Medulla oblongata (tissue), 1 donor: ENCODE measurements around the gene TMEM107.
"Not testable (repeated sequence)": the region's sequence is repeated elsewhere in the genome, so short reads cannot be mapped to it uniquely, and the experiment has no call there.

ENCODE experiments used
- DNase-seq: peaks from one replicate; pipeline ENCODE4 v3.0.0-alpha.2; 2015; ENCODE audit errors: extremely low spot score

Gene TMEM107

GRCh38 chr17:8176197-8176940 is at the start of gene TMEM107:
TSS of gene TMEM107 (minus strand) at chr17:8176380. CDS start at chr17:8176286, 94 bp downstream.
- DNase-seq, result peak; percentile 86

- DNase-seq, result no peak
These were observed 49.0 kb upstream of the TMEM107 start for GRCh38 chr17:8224891-8225812.

DNA sequence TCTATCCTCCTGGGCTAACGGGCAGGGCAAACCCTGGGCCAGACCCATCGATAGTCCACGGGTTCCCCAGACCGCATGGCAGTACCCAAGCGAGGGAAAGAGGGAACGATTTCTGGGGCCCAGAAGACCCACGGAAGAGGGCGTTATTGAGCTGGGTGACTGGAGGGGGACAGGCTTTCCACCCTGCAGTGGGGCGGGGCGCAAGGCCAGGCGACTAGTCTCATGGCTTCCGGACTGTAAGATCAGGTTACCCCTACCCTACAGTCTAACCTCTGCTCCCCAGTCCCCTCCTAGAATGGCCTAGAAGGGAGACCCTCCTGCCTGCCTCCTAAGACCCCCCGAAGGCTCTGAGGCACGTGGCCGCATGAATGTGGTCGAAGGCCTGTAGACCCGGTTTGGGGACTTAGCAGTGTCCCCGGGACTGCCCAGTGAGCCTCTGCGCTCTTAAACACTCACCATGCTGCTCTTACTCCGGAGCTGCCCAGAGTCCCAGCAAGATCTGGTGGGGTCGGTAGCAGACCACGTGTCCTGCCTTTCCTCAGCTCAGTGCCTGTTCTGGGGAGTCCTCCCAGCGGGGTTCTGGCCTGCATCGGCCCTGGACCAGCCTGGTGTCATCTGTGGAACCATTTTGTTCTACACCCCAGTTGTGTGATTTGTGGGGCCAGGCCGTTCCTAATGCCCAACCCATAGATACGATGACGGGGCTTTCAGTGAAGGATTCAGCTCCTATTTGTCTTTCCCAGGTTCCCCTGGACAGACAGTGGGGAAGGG is 47.4 kb upstream of the TMEM107 start:
- DNase-seq, result peak; percentile 77

DNA sequence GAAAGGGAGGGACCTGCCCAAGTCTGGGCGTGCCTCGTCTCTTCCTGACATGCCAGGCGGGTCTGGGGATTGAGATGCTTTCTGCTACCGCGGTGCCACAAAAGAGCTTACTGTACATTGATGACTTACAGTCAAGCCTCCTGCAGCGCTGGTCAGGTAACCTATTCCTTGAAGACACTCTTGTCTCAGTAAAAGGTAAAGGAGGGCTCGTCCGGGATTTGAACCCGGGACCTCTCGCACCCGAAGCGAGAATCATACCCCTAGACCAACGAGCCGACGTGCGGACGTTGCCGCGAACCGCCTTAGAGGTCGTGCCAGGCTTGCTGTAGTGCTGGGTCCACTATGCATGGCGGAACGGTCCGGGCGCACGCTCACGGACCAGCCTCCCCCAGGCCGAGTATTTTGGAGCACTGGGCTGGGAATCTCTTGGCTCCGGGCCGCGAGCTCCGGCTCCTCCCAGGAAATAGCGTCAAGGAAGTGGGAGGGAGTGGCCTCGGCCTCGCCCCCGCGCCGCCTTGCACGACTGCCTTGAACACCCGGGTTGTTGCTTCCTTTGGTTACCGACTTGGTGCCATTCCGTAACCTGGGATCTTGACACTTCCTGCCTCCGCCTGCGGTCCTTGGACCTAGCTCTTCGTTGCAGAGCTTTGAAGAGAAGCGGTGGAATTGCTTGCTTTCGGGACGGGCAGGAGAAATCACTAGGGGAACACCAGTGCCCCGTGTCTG is 46.6 kb upstream of the TMEM107 start:
- peak; percentile 94 for DNase-seq

GRCh38 chr17:8222380-8222629 is 46.1 kb upstream of the TMEM107 start:
- DNase-seq, result no peak

DNA sequence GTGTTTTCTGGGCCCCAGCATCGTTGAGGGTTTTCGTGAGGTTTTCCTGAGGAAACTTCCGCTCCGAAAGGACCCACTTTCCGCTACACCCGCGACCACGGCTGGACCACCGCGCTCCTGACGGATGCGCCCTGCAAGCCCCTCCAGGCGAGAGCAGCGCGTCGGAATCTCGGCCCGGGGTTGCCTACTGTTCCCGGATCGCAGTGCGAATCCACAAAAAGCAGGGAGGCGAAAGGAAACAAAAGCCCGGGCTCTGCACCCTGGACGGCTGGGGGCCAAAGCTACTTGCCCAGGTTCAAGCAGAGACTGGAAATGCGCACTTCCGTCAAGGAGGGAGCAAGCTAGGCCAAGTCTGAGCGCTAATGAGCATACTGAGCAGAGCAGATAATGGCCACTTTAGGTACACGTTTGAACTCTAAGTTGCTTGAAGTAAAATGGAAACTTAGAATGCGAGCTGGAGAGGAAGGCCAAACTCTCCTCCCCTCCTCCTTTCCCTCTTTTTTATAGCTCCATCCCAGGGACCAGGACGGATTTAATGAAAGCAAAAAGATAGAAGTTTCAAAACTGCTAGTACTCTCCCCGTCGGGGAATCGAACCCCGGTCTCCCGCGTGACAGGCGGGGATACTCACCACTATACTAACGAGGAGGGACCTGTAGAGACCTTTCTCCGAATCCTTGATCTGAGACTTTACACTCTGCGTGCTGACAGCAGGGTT is 45.6 kb upstream of the TMEM107 start:
- DNase-seq, result peak; percentile 99

DNA sequence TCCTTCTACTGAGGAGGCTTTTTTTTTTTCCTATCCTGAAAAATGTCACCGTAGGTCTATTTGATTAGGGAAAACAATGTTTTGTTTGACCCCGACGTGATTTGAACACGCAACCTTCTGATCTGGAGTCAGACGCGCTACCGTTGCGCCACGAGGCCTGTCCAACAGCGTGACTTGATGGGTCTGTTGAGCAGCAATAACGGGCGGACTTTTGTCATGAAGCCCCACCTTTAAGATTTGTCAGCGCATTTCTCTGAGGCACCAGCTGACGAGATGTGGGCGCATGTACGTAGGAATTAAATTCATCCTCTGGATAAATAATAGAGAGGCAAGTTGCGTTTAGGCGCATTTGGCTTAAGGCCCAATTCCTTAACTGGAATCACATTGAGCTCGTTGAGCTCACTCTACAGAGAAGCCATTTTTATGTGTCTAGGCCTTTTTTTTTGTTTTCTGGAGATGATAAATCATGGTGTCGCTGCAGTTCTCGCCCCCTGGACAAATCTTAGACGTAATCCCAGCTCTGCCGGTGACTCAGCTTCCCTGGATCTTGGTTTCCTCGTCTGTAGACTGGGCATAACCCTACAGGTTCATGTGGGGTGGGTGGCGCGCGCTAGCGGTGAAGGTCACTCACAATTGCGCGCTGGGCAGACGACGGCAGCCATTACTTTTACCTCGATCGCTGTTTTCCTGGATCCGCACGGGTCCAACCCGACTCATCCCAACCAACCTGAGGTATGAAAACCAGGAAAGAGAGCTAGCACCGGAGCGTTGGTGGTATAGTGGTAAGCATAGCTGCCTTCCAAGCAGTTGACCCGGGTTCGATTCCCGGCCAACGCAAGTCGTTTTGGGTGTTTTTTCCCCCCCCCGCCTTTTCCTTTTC is 44.8 kb upstream of the TMEM107 start:
- peak; percentile 98 for DNase-seq

- DNase-seq, result not testable (repeated sequence)
These were observed 37.8 kb upstream of the TMEM107 start for GRCh38 chr17:8214000-8214399.

GRCh38 chr17:8212312-8213180 is 36.4 kb upstream of the TMEM107 start:
- DNase-seq, result no peak

DNA sequence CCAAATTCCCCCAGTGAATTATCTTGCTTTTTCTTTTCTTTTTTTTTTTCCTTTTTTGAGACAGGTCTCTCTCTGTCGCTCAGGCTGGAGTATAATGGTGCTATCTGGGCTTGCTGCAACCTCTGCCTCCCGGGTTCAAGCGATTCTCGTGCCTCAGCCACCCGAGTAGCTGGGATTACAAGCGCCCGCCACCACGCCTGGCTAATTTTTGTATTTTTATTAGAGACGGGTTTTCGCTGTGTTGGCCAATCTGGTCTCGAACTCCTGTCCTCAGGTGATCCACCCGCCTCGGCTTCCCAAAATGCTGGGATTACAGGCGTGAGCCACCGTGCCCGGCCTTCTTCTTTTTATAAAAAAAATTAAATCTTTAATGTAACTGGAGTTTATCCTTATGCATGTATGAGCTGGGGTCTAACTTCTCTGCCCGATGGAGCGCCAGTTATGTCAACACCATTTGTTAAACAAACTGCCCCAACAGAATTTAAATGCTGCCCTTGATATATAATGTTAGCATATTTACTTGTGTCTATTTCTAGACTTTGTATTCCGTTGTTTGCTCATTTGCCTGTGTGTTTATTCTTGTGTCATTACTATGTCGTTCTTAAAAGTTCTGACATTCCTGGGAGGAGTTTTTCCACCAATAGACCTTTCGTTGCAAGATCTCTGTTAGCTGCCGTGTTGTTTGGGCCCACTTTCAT is 34.7 kb upstream of the TMEM107 start:
- no peak for DNase-seq

DNA sequence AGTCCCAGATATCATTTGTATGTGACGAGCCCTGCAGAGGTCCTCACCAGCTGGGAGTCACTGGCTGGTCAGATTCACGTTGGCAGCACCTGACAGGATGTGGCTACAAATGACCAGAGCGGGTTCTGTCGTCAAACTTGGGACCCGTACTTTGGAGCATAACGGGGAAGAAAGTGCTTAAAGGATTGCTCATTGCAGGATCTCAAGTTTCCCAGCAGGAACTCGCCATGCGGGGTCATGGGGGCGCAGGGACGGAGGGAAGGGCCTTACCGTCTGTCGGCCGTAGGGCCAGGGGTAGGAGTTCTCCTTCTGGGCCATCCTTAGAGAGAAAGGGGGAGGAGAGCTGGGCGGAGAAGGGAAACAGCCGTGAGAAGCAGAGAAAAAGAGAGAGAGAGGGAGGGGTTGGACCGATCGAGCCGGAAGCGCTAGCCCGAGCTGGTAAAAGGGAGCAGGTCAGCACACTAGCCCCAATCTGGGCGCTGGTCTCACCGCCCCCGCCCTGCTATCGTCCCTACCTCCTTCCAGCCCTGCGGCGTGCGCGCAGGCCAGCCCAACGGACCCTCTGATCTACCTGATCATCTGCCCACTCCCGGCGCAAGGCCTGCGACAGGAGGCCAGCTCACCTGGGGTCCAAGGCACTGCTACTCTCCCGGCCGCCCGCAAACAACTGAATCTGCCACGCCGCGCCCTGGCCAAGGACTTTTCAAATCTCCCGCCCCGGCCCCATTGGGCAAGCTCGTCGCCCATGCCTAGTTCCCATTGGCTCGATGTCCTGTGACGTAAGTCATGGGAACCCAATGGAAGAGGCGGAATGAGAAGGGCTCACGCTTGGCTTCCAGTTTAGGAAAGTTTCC is 34.0 kb upstream of the TMEM107 start, which contains the start of gene AURKB:
Gene AURKB, minus strand, starts transcription at position 669 of the 854 bp plus-strand sequence. Its CDS starts 351 bp downstream, at position 318.
- peak; percentile 99 for DNase-seq

DNA sequence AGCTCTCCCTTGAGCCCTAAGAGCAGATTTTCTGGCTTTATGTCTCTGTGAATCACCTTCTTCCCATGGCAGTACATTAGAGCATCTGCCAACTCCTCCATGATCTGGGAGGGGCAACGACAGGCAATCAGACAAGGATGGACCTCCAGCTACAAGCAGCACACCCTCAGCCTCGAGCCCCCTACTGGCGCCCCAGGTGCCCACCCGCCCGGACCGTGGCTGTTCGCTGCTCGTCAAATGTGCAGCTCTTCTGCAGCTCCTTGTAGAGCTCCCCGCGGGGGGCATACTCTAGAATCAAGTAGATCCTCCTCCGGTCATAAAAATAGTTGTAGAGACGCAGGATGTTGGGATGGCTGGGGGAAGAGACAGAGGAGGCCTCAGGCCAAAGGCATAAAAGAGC is 30.4 kb upstream of the TMEM107 start:
- no peak for DNase-seq

DNA sequence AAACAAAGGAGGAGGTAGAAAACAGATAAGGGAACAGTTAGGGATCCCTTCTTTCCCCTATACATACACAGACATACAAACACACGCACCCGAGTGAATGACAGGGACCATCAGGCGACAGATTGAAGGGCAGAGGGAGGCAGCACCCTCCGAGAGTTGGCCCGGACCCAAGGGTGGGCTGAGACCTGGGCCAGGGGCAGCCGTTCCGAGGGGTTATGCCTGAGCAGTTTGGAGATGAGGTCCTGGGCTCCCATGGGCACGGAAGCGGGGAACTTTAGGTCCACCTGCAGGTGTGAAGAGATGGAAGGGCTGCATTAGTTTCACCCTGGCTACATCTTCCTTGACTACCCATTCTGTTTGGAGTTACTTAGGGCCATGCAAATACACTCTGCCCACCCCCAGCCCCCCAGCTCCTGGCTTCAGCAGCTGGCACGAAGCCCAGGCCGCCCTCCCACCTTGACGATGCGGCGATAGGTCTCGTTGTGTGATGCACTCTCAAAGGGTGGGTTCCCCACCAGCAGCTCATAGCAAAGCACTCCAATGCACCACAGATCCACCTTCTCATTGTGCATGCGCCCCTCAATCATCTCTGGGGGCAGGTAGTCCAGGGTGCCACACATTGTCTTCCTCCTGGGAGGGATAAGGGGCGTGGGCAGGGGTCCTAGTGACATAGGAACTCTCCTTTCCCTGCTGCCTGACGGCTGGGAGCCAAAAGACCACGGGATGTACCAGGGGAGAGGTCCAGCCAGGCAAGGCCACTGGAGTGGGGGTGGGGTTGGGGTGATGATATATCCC is 28.8 kb upstream of the TMEM107 start:
- DNase-seq, result no peak

GRCh38 chr17:8192070-8192815 is 16.1 kb upstream of the TMEM107 start:
- DNase-seq, result peak; percentile 100

GRCh38 chr17:8190506-8190905 is 14.3 kb upstream of the TMEM107 start:
- no peak for DNase-seq
